Stimulated activated CD4-positive, alpha-beta T cell treated with anti-CD3 and anti-CD28 coated beads, Interleukin-15, amount 100 ng/mL, for 1 hour (primary cell): ENCODE measurements around the gene ENTPD8.
"Not testable (repeated sequence)": the region's sequence is repeated elsewhere in the genome, so short reads cannot be mapped to it uniquely, and the experiment has no call there.

Experiments used
- DNase-seq, 2 donors: peaks; one replicate each; pipeline ENCODE4 v3.0.0-alpha.2; 2020; ENCODE audit warnings: low read depth in 1 of 2, low spot score in 1 of 2

Gene ENTPD8

DNA sequence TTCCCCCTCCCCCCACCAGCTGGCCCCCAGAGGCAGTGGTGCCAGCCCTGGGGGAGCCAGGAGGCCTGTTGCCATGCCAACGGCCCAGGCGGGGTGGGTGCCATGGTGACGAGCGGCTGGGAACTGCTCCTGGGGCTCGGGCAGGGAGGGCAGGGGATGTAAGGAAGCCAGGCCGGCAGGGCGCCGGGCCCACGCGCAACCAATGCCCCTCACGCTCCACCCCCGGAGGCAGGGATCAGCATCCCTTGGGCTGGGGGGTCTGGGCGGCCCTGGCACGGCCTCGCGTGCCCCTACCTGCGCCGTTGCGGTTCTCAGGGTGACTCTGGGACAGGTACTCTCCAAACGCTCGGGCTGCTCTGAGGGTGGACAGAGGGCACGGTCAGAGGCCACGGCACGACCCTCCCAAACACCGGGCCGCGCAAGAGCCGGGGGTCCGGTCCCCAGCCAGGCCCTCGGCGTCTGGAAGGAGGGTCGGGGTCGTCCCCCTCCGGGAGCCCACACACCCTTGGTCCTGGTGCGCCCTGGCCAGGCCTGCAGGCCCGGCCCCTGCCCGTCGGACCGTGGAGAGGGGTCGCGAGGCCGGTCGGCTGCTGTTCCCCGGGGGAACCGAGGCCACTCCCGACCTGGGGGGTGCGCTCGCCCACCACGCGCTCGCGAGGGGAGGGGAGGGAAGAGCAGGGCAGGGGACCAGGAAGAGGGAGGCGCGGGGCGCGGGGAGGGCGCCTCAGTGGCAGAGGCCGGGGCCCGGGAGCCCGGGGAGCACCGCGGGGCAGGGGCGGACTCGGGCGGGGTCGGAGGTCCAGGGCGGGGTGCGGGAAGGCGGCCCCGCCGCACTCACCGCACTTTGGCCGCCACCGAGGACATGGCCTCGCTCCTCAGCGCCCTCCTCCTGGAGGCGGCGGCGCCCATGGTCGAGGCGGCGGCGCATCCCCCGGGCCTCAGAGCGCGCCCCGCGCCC lies 17.3 kb upstream of the ENTPD8 start:
- DNase-seq, result no peak

- no peak for DNase-seq
Measured at GRCh38 chr9:137457406-137458193, 16.4 kb upstream of the ENTPD8 start.

GRCh38 chr9:137456864-137457405 lies 15.8 kb upstream of the ENTPD8 start:
- no peak for DNase-seq

- no peak for DNase-seq
Measured at GRCh38 chr9:137456061-137456863, 15.1 kb upstream of the ENTPD8 start.

DNA sequence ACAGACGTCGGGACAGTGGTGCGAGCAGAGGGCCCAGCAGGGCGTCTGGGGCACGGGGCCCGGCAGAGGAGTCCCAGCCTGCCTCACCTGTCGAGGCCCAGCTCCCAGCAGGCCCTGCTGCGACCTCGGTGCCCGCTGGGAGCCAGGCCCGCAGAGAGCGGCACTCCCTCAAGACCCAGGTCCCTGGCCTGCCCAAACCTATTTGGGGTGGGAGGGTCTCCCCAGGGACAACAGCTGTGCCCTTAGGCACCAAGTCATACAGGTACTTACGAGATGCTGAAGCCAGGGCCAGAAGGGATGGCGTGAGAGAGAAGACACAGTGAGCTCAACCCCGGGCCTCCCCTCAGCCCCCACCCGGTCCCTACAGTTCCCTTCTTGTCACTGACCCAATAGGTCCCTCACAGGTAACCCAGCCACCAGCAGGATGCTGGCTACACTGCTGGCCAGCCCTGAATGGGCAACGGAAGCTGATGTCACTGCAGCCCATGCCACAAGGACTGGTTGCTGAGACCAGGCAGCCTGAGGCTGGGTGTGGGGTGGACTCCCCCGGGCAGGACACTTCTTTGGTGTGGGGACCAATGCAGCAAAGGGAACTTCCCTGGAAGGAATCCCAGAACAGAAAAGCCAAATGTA lies 14.3 kb upstream of the ENTPD8 start:
- no peak for DNase-seq

DNA sequence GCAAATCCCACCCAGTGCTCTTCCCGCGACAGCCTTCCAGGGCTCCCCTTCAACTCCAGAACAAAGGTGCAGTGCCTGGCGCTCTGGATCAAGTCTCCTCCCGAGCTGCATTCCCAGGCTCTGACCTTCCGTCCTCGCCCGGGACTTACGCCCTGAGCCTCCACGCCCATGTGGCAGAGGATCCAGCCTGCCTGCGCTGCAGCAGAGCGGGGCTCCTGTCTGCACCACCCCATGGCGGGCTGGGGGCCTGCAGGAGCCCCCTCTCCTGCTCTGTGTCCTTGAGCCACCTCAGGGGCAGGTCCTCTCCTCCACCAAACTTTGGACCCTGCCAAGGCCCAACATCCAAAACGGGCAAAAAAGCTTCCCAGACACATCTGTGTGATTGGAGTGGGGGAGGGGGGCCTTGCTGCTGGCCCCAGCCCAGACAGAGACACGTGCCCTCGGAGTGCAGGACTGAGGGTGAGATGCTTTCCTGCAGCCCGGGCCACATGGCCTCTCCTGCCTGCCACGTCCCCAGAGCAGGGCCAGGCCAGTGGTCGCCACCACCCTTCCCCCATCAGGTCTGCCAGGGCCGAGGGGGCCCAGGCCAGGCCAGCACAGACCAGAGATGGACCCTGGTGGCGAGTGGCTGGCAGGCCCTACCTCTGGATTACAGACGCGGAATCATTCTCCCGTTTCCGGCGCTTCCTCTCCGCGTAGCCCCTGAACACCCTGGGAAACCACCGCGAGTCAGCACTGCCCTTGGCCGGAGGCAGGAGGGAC lies 13.6 kb upstream of the ENTPD8 start:
- no peak for DNase-seq

DNA sequence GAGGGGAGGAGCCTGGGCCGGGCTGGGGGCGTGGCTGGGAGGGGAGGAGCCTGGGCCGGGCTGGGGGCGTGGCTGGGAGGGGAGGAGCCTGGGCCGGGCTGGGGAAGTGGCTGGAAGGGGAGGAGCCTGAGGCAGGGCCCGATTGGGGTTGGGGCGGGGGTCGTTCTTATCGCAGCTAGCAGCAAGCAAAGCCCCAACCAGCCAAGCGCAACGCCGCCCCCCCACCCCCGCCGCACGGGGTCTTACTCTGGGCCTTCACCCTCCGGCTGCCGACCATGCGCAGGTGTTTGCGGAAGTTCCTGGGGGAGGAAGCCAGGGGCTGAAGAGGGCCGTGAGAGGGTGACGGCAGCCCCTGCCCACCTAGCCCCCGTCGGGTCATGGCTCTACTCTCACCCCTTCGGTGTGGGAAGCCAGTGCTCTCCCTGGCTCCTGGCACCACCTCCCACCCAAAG lies 13.0 kb upstream of the ENTPD8 start:
- no peak for DNase-seq

- peak; percentile 43 to 52 for DNase-seq
Measured at GRCh38 chr9:137453643-137454081, 12.5 kb upstream of the ENTPD8 start.

DNA sequence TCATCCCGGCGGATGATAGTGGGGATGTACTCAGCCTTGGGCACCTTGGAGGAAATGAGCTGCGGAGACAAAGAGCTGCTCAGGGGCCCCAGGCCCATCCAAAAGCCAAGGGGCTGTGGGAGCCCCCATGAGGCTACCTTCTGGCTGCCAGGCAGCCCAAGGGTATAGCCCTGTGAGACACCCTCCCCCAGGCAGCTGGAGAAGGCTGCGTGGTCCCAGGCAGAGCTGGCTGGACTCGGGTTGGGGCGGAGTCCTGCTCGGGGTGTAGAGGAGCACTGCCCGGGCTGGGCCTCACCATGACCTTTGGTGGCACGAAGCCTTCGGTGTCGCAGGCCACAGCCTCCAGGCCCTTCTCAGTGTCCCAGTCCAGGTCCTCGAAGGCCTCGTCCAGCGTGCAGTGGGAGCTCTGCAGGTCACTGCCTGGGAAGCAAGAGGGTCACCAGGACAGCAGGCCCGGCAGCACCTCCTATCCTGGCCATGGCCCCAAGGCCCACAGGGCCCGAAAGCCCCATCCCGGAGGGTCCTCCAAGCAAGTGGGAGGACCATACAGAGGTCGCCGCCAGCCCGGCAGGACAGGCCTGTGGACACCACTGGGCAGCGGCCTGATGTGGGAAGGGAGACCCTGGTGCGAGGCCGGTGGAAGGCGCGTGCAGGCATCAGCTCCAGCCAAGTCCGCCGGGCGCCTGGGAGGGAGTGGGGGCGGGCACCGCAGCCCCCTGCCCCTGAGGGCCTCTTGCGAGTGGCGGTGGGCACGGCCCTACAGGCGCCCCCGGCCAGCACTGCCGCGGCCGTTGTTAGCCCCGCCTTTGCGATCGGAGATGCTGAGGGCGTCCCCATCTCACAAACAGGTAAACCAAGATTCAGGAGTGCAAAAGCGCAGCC lies 11.8 kb upstream of the ENTPD8 start:
- no peak for DNase-seq

GRCh38 chr9:137452006-137452760 lies 11.0 kb upstream of the ENTPD8 start:
- no peak for DNase-seq

DNA sequence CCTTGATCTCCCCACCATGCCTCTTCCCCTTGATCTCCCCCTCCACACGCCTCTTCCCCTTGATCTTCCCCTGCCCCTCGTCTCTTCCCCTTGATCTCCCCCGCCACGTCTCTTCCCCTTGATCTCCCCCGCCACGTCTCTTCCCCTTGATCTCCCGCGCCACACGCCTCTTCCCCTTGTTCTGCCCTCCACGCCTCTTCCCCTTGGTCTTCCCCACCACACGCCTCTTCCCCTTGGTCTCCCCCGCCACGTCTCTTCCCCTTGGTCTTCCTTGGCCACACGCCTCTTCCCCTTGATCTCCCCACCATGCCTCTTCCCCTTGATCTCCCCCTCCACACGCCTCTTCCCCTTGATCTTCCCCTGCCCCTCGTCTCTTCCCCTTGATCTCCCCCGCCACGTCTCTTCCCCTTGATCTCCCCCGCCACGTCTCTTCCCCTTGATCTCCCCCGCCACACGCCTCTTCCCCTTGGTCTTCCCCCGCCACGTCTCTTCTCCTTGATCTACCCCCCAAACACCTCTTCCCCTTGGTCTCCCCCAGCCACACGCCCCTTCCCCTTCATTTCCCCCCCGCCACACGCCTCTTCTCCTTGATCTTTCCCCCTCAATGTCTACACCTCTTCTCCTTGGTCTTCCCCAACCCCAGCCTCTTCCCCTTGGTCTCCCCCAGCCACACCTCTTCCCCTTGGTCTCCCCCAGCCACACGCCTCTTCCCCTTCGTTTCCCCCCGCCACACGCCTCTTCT lies 10.3 kb upstream of the ENTPD8 start:
- not testable (repeated sequence) for DNase-seq

GRCh38 chr9:137450539-137451222 lies 9.5 kb upstream of the ENTPD8 start:
- DNase-seq, result not testable (repeated sequence)

GRCh38 chr9:137449931-137450538 lies 8.9 kb upstream of the ENTPD8 start:
- DNase-seq, result no peak

DNA sequence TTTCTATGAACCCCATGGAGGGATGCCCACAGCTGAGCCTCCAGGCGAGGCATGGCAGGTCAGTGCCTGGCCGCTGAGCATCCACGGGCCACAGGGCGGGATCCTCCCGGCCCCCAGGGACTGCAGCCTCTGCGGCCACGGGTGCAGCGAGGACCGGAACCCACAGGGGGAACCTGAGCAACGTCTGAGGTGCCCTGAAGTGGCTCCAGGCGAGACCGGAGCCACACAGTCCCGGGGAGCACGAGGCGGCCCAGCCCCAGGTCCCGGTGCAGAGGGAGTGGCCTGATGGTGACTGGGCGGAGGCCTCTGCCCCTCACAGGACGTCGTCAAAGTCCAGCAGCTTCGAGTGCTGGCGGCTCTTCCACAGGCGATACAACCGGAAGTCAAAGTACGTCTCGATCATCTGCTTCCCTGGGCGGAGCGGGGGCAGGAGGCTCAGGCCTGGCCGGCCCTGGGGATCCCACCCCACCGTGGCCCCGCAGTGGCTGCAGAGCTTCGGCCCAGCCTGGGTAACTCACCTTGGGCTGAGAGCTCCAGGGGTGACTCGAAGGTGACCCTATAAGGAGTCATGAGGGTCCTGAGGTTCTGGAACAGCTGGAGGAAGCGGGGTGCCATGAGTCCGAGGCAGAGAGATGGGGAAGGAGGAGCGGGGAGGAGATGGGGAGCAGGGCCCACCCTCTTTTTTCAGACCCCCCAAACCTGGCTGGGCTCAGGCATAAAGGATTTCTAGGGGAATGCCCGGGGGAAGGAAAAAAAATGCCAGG lies 8.1 kb upstream of the ENTPD8 start:
- no peak for DNase-seq

- no peak for DNase-seq
Measured at GRCh38 chr9:137448602-137448962, 7.4 kb upstream of the ENTPD8 start.
